ENCODE measurements around the gene MAGEB5.
"Not testable (repeated sequence)": the region's sequence is repeated elsewhere in the genome, so short reads cannot be mapped to it uniquely, and the experiment has no call there.

Gene MAGEB5

GRCh38 chrX:26215869-26216268 is at the start of gene MAGEB5:
Gene MAGEB5, plus strand, starts transcription at chrX:26216169. Its CDS starts 1,133 bp downstream, at chrX:26217302.
- FAIRE-seq, result no peak

GRCh38 chrX:26192204-26192603 is 23.8 kb upstream of the MAGEB5 start, which contains the start of gene MAGEB6:
Gene MAGEB6, plus strand, starts transcription at chrX:26192440. Its CDS starts 1,407 bp downstream, at chrX:26193847.
- no peak for FAIRE-seq

GRCh38 chrX:26203561-26203960 is 12.4 kb upstream of the MAGEB5 start:
- no peak for FAIRE-seq

- not testable (repeated sequence) for FAIRE-seq
These were observed 11.3 kb upstream of the MAGEB5 start for GRCh38 chrX:26204717-26205116.

- no peak for FAIRE-seq
These were observed 8.0 kb upstream of the MAGEB5 start for GRCh38 chrX:26208012-26208411.

GRCh38 chrX:26219351-26219750 is 3.4 kb downstream of the MAGEB5 start:
- no peak for FAIRE-seq

- FAIRE-seq, result no peak
These were observed 18.2 kb downstream of the MAGEB5 start for GRCh38 chrX:26234177-26234576.

- no peak for FAIRE-seq
These were observed 37.6 kb downstream of the MAGEB5 start for GRCh38 chrX:26253526-26253925.

- FAIRE-seq, result no peak
These were observed 38.5 kb downstream of the MAGEB5 start for GRCh38 chrX:26254436-26254835.

GRCh38 chrX:26262121-26262523 is 46.2 kb downstream of the MAGEB5 start:
- no peak for FAIRE-seq
